ENCODE results near the gene PYROXD2.

PYROXD2 gene

GRCh38 chr10:98366062-98366530, 48.9 kb downstream of the PYROXD2 start:
- H3K9me3 ChIP-seq = no peaks in the 10 kb centered on the region
- no peaks in the 10 kb centered on the region for H3K36me3 ChIP-seq
- DNase-seq = no peak
- no peak for TF ChIP-seq CTCF (IDR thresholded peaks at IDR 0.05; ENCODE audit: low read depth, low read length)
- H3K27me3 ChIP-seq = no peaks in the 10 kb centered on the region
- no peaks in the 10 kb centered on the region; the same call in 1 of the 2 replicates for H3K4me1 ChIP-seq
- no peak overlapping the region for H3K4me3 ChIP-seq (ENCODE audit: low read depth, low read length)

- Histone ChIP-seq H3K4me3 (ENCODE audit: low read depth, low read length) (no peak overlapping the region), H3K36me3 (no peaks in the 10 kb centered on the region), H3K27me3 (no peaks in the 10 kb centered on the region), H3K4me1 (no peaks in the 10 kb centered on the region), H3K9me3 (no peaks in the 10 kb centered on the region)
- no peak for TF ChIP-seq CTCF (IDR thresholded peaks at IDR 0.05; ENCODE audit: low read depth, low read length)
- no peak for DNase-seq
Observed at GRCh38 chr10:98365406-98366061, 49.4 kb downstream of the PYROXD2 start.

- TF ChIP-seq CTCF (IDR thresholded peaks at IDR 0.05; ENCODE audit: low read depth, low read length) = no peak
- Histone ChIP-seq H3K9me3 (no peaks in the 10 kb centered on the region), H3K4me1 (no peaks in the 10 kb centered on the region), H3K36me3 (no peaks in the 10 kb centered on the region), H3K27me3 (no peaks in the 10 kb centered on the region), H3K4me3 (ENCODE audit: low read depth, low read length) (no peak overlapping the region)
- DNase-seq = no peak
Observed at GRCh38 chr10:98364432-98365102, 50.4 kb downstream of the PYROXD2 start.

GRCh38 chr10:98363220-98363619, 51.8 kb downstream of the PYROXD2 start:
- Histone ChIP-seq H3K36me3 (no peaks in the 10 kb centered on the region), H3K27me3 (no peaks in the 10 kb centered on the region), H3K4me1 (no peaks in the 10 kb centered on the region), H3K9me3 (no peaks in the 10 kb centered on the region), H3K4me3 (ENCODE audit: low read depth, low read length) (no peak overlapping the region)
- no peak for DNase-seq
- TF ChIP-seq CTCF (IDR thresholded peaks at IDR 0.05; ENCODE audit: low read depth, low read length) = no peak

- Histone ChIP-seq H3K9me3 (no peaks in the 10 kb centered on the region), H3K36me3 (no peaks in the 10 kb centered on the region), H3K27me3 (no peaks in the 10 kb centered on the region), H3K4me3 (ENCODE audit: low read depth, low read length) (no peak overlapping the region), H3K4me1 (no peaks in the 10 kb centered on the region)
- no peak for TF ChIP-seq CTCF (IDR thresholded peaks at IDR 0.05; ENCODE audit: low read depth, low read length)
- no peak for DNase-seq
Observed at GRCh38 chr10:98361131-98362025, 53.6 kb downstream of the PYROXD2 start.
